B cell (primary cell): ENCODE results near the gene SLC6A7. TPM values are rescaled to one million over a fixed set of nuclear protein-coding genes. Genes with fewer than 3 reads are reported as not detected.

ENCODE experiments used
- ATAC-seq: fragments of 200-7000 bp; cut with Tn5 transposase; one replicate; pipeline ENCODE4 v1.10.0; 2021; ENCODE audit warnings: low read depth, mild to moderate bottlenecking, moderate number of reproducible peaks, moderate library complexity
- CTCF ChIA-PET: fragments of 350-600 bp; sonication (Branson Sonifier 250); formaldehyde crosslinking; loops from one replicate; lab custom pipeline; 2021; ENCODE audit warnings: antibody characterized with exemption, inconsistent platforms; lab: Charles Lee
- POLR2A ChIA-PET: fragments of 350-600 bp; sonication (Branson Sonifier 250); formaldehyde crosslinking; loops from one replicate; lab custom pipeline; 2021; ENCODE audit warnings: antibody characterized with exemption; lab: Charles Lee
- DNase-seq: peaks from one replicate; pipeline ENCODE4 v3.0.0; 2013
- H2AFZ ChIP-seq: 2 replicates; pipeline ENCODE4 v1.6.1; 2012; ENCODE audit warnings: mild to moderate bottlenecking, low read depth, low read length; ENCODE audit not compliant: insufficient read depth, poor library complexity, severe bottlenecking
- H3K27ac ChIP-seq, 2 donors: 1 replicate in 1 of 2; 2 replicates in 1 of 2; pipeline ENCODE4 v1.5.1; 2012 to 2013; ENCODE audit warnings: low read length in 2 of 2, mild to moderate bottlenecking in 2 of 2, moderate library complexity in 1 of 2
- H3K27me3 ChIP-seq, 4 experiments: fragments of 200-600 bp in 1 of 4; sonication (generic) in 1 of 4; replicated peaks in 1 of 4; 1 replicate in 2 of 4; 2 replicates in 2 of 4; pipeline versions ENCODE4 v1.6.1 to v1.7.0; 2013 to 2016; ENCODE audit warnings: low read length in 3 of 4, mild to moderate bottlenecking in 2 of 4, mixed read lengths in 1 of 4, moderate library complexity in 1 of 4; ENCODE audit not compliant: insufficient read depth in 4 of 4, control insufficient read depth in 3 of 4; ENCODE audit errors: control extremely low read depth in 1 of 4
- H3K36me3 ChIP-seq, 2 experiments: replicated peaks in 1 of 2; 1 replicate in 1 of 2; 2 replicates in 1 of 2; pipeline versions ENCODE4 v1.6.1 to v1.7.1; 2013; ENCODE audit warnings: low read length in 1 of 2; ENCODE audit not compliant: insufficient read depth in 2 of 2, control insufficient read depth in 1 of 2; ENCODE audit errors: control extremely low read depth in 1 of 2, extremely low read depth in 1 of 2
- H3K4me1 ChIP-seq, 2 donors: fragments of 200-600 bp in 1 of 2; sonication (generic) in 1 of 2; 1 replicate in 1 of 2; 2 replicates in 1 of 2; pipeline versions ENCODE4 v1.5.1 to v1.6.1; 2013 to 2017; ENCODE audit warnings: low read length in 2 of 2; ENCODE audit not compliant: control insufficient read depth in 2 of 2, insufficient read depth in 2 of 2
- H3K4me2 ChIP-seq: replicated peaks from 2 replicates; pipeline ENCODE3; 2012; ENCODE audit warnings: mild to moderate bottlenecking, low read depth, low read length; ENCODE audit not compliant: poor library complexity, severe bottlenecking
- H3K4me3 ChIP-seq, 5 experiments: fragments of 200-600 bp in 1 of 5; sonication (generic) in 1 of 5; 1 replicate in 3 of 5; 2 replicates in 2 of 5; pipeline versions ENCODE4 v1.5.1 to v1.7.0; 2011 to 2016; ENCODE audit warnings: low read length in 4 of 5, mild to moderate bottlenecking in 4 of 5, low read depth in 2 of 5, control low read depth in 1 of 5, moderate library complexity in 1 of 5; ENCODE audit not compliant: insufficient read depth in 1 of 5; ENCODE audit errors: control extremely low read depth in 1 of 5, extremely low read depth in 1 of 5
- H3K79me2 ChIP-seq: fragments of 200-600 bp; sonication (generic); one replicate; pipeline ENCODE4 v1.6.0; 2016; ENCODE audit warnings: low read length; ENCODE audit not compliant: control insufficient read depth, insufficient read depth
- H3K9ac ChIP-seq: fragments of 200-600 bp; sonication (generic); 2 replicates; pipeline ENCODE4 v1.6.1; 2017; ENCODE audit warnings: mild to moderate bottlenecking, low read length, moderate library complexity
- H3K9me3 ChIP-seq, 3 donors: one replicate each; pipeline versions ENCODE4 v1.6.1 to v1.7.1; 2013; ENCODE audit warnings: low read length in 2 of 3; ENCODE audit not compliant: control insufficient read depth in 2 of 3, insufficient read depth in 1 of 3; ENCODE audit errors: control extremely low read depth in 1 of 3
- H4K20me1 ChIP-seq: 2 replicates; pipeline ENCODE4 v1.6.0; 2012; ENCODE audit warnings: mild to moderate bottlenecking, low read length; ENCODE audit not compliant: insufficient read depth, control insufficient read depth, poor library complexity, severe bottlenecking
- H3K27ac Mint-ChIP-seq: one replicate; pipeline ENCODE4 v1.8.0; 2021; ENCODE audit warnings: mixed read lengths
- H3K27me3 Mint-ChIP-seq: one replicate; pipeline ENCODE4 v1.8.0; 2021; ENCODE audit warnings: mixed read lengths
- H3K4me1 Mint-ChIP-seq: one replicate; pipeline ENCODE4 v1.8.0; 2021; ENCODE audit warnings: mixed read lengths
- H3K4me3 Mint-ChIP-seq: one replicate; pipeline ENCODE4 v1.8.0; 2021; ENCODE audit warnings: mixed read lengths
- H3K9me3 Mint-ChIP-seq: one replicate; pipeline ENCODE4 v1.8.0; 2022; ENCODE audit warnings: mixed read lengths; ENCODE audit not compliant: insufficient read depth
- CTCF ChIP-seq: fragments of 200-600 bp; IDR thresholded peaks from one replicate; pipeline ENCODE4 v1.8.0; 2022; ENCODE audit warnings: antibody characterized with exemption, mild to moderate bottlenecking
- EZH2 ChIP-seq: IDR thresholded peaks from 2 replicates; pipeline ENCODE4 v1.6.1; 2012; ENCODE audit warnings: borderline replicate concordance, low read depth, mild to moderate bottlenecking, moderate library complexity, low read length; ENCODE audit not compliant: insufficient read depth, poor library complexity, severe bottlenecking
- WGBS: methylation state at CpG from one replicate; pipeline ENCODE4 v1.1.5; 2013; ENCODE audit warnings: missing lambda C conversion rate; ENCODE audit not compliant: insufficient coverage; 5-methylcytosine and 5-hydroxymethylcytosine counted together
- intact Hi-C: fragments of 100-400 bp; cut with micrococcal nuclease; formaldehyde crosslinking; loops from one replicate; pipeline ENCODE4 v1.10.0; 2022
- polyA plus RNA-seq: library from polyadenylated mRNA; depleted of rRNA; stranded (reverse); fragments of >200 nt; gene quantifications from 2 replicates; pipeline ENCODE4 v1.2.3, GENCODE V29; 2012
- total RNA-seq, 2 donors: library from RNA; stranded (reverse); fragments of 120-200 nt in 1 of 2; gene quantifications; 1 replicate in 1 of 2; 2 replicates in 1 of 2; pipeline versions ENCODE4 v1.2.3 to v1.2.4, GENCODE V29; 2013 to 2022

Gene SLC6A7
- total and polyA plus RNA-seq, 2 donors (not counting 1 experiment from before 2014, with no cell fraction given): not detected

- Histone ChIP-seq H3K36me3 (no peaks in the 10 kb centered on the region), H3K27ac (no peak overlapping the region), H3K4me2 (no peak overlapping the region), H3K27me3 (peaks cover 0 to 3% (median 0%) of the 10 kb centered on the region in 4 experiments), H3K9me3 (peaks cover 0 to 5% (median 0%) of the 10 kb centered on the region in 3 donors), H4K20me1 (no peaks in the 10 kb centered on the region), H3K9ac (no peak overlapping the region), H3K4me3 (no peak overlapping the region), H3K79me2 (no peaks in the 10 kb centered on the region), H2AFZ (no peak overlapping the region), H3K4me1 (no peaks in the 10 kb centered on the region)
- Mint-ChIP-seq H3K27ac (no peak overlapping the region), H3K9me3 (no peaks in the 10 kb centered on the region), H3K4me1 (no peaks in the 10 kb centered on the region), H3K4me3 (no peak overlapping the region), H3K27me3 (peaks cover 3% of the 10 kb centered on the region)
- POLR2A ChIA-PET: no interaction called here
- 84% methylated on average over 6 of the region's 7 CpGs for WGBS
- no peak for TF ChIP-seq CTCF
- TF ChIP-seq EZH2: no peak
- intact Hi-C loops: no loop called here
- CTCF ChIA-PET: no interaction called here
- ATAC-seq: no peak
- no peak for DNase-seq
Observed at GRCh38 chr5:150251504-150251903, 61.6 kb downstream of the SLC6A7 start.

- ATAC-seq: no peak
- Mint-ChIP-seq H3K27ac (no peak overlapping the region), H3K4me1 (no peaks in the 10 kb centered on the region), H3K9me3 (no peaks in the 10 kb centered on the region), H3K4me3 (no peak overlapping the region), H3K27me3 (peaks cover 3% of the 10 kb centered on the region)
- WGBS: 92% methylated on average over 4 of the region's 6 CpGs
- Histone ChIP-seq H3K79me2 (no peaks in the 10 kb centered on the region), H3K4me2 (no peak overlapping the region), H3K9me3 (peaks cover 0 to 5% (median 0%) of the 10 kb centered on the region in 3 donors), H3K27me3 (peaks cover 0 to 3% (median 0%) of the 10 kb centered on the region in 4 experiments), H4K20me1 (no peaks in the 10 kb centered on the region), H3K4me1 (no peaks in the 10 kb centered on the region), H3K36me3 (no peaks in the 10 kb centered on the region), H3K9ac (no peak overlapping the region), H2AFZ (no peak overlapping the region), H3K27ac (no peak overlapping the region), H3K4me3 (no peak overlapping the region)
- TF ChIP-seq CTCF: no peak
- no peak for TF ChIP-seq EZH2
- CTCF ChIA-PET: no interaction called here
- intact Hi-C loops: no loop called here
- no peak for DNase-seq
- POLR2A ChIA-PET: no interaction called here
Observed at GRCh38 chr5:150252489-150252888, 62.6 kb downstream of the SLC6A7 start.
